Activated CD8-positive, alpha-beta memory T cell treated with anti-CD3 and anti-CD28 coated beads, Interleukin-2, amount 50 U/mL, for 48 hours (primary cell): ENCODE data around the gene LDLRAD4.
"Not testable (repeated sequence)": the region's sequence is repeated elsewhere in the genome, so short reads cannot be mapped to it uniquely, and the experiment has no call there.

Experiments used
- DNase-seq: peaks from one replicate; pipeline ENCODE4 v3.0.0-alpha.2; 2020

The LDLRAD4 gene

GRCh38 chr18:13658436-13659204 is 440.1 kb downstream of the LDLRAD4 start:
- no peak for DNase-seq

GRCh38 chr18:13660510-13660909 is 441.9 kb downstream of the LDLRAD4 start:
- no peak for DNase-seq

GRCh38 chr18:13661051-13661778 is 442.7 kb downstream of the LDLRAD4 start:
- DNase-seq: no peak

- no peak for DNase-seq
Measured at GRCh38 chr18:13661779-13662256, 443.3 kb downstream of the LDLRAD4 start.

- no peak for DNase-seq
Measured at GRCh38 chr18:13672657-13673056, 454.1 kb downstream of the LDLRAD4 start.

GRCh38 chr18:13676471-13676870 is 457.9 kb downstream of the LDLRAD4 start:
- no peak for DNase-seq

- DNase-seq: not testable (repeated sequence)
Measured at GRCh38 chr18:13677350-13677749, 458.8 kb downstream of the LDLRAD4 start.

GRCh38 chr18:13680612-13681011 is 462.1 kb downstream of the LDLRAD4 start:
- no peak for DNase-seq

- no peak for DNase-seq
Measured at GRCh38 chr18:13681701-13682100, 463.1 kb downstream of the LDLRAD4 start.

- no peak for DNase-seq
Measured at GRCh38 chr18:13684546-13684945, 466.0 kb downstream of the LDLRAD4 start.

GRCh38 chr18:13688191-13689136 is 469.9 kb downstream of the LDLRAD4 start:
- no peak for DNase-seq

GRCh38 chr18:13690060-13690459 is 471.5 kb downstream of the LDLRAD4 start:
- not testable (repeated sequence) for DNase-seq

GRCh38 chr18:13695337-13695736 is 476.8 kb downstream of the LDLRAD4 start:
- not testable (repeated sequence) for DNase-seq

- no peak for DNase-seq
Measured at GRCh38 chr18:13696961-13697360, 478.4 kb downstream of the LDLRAD4 start.

- DNase-seq: no peak
Measured at GRCh38 chr18:13700153-13700552, 481.6 kb downstream of the LDLRAD4 start.
